H9 (cell line): ENCODE results near the gene ZNF200. TPM values are rescaled to one million over a fixed set of nuclear protein-coding genes. Genes with fewer than 3 reads are reported as not detected.
A peak's percentile ranks its signal among the peaks of the same experiment; 100 is the strongest.

Experiments used
- DNase-seq: peaks from one replicate; pipeline ENCODE4 v3.0.0-alpha.2; 2017
- H2AFZ ChIP-seq: one replicate; pipeline ENCODE4 v1.6.1; 2013; ENCODE audit warnings: mild to moderate bottlenecking, low read length, control low read depth, moderate library complexity
- H2AK5ac ChIP-seq: 2 replicates; pipeline ENCODE4 v1.6.1; 2013; ENCODE audit warnings: low read length, control low read depth, mixed read lengths; ENCODE audit not compliant: insufficient read length
- H2BK120ac ChIP-seq: one replicate; pipeline ENCODE4 v1.6.1; 2013; ENCODE audit warnings: low read depth, mild to moderate bottlenecking, low read length, control low read depth, inconsistent platforms; ENCODE audit not compliant: poor library complexity, severe bottlenecking
- H2BK12ac ChIP-seq: 2 replicates; pipeline ENCODE4 v1.6.1; 2013; ENCODE audit warnings: low read length, control low read depth, mixed read lengths, low read depth; ENCODE audit not compliant: insufficient read length
- H2BK15ac ChIP-seq: 2 replicates; pipeline ENCODE4 v1.6.1; 2013; ENCODE audit warnings: low read depth, low read length, control low read depth
- H2BK20ac ChIP-seq: one replicate; pipeline ENCODE4 v1.6.1; 2013; ENCODE audit warnings: low read depth, mild to moderate bottlenecking, low read length, control low read depth, inconsistent platforms; ENCODE audit not compliant: poor library complexity, severe bottlenecking
- H2BK5ac ChIP-seq: 2 replicates; pipeline ENCODE4 v1.6.1; 2013; ENCODE audit warnings: low read length, control low read depth, mixed read lengths; ENCODE audit not compliant: insufficient read length
- H3K14ac ChIP-seq: 2 replicates; pipeline ENCODE4 v1.6.1; 2013; ENCODE audit warnings: low read length, control low read depth; ENCODE audit not compliant: insufficient read depth
- H3K18ac ChIP-seq: 2 replicates; pipeline ENCODE4 v1.6.1; 2013; ENCODE audit warnings: low read depth, mild to moderate bottlenecking, mixed read lengths, low read length, control low read depth; ENCODE audit not compliant: insufficient read length
- H3K23ac ChIP-seq: 2 replicates; pipeline ENCODE4 v1.6.1; 2013; ENCODE audit warnings: low read length, control low read depth, mixed read lengths, low read depth; ENCODE audit not compliant: insufficient read length
- H3K23me2 ChIP-seq: 2 replicates; pipeline ENCODE4 v1.6.1; 2013; ENCODE audit warnings: low read depth, mild to moderate bottlenecking, mixed read lengths, low read length, control low read depth; ENCODE audit not compliant: insufficient read length, poor library complexity, severe bottlenecking
- H3K27ac ChIP-seq: 2 replicates; pipeline ENCODE4 v1.5.1; 2013; ENCODE audit warnings: low read length, control low read depth, mixed read lengths, low read depth; ENCODE audit not compliant: insufficient read length
- H3K27me3 ChIP-seq: 2 replicates; pipeline ENCODE4 v1.6.1; 2013; ENCODE audit warnings: low read length, control low read depth, inconsistent platforms; ENCODE audit not compliant: insufficient read depth
- H3K4ac ChIP-seq: 2 replicates; pipeline ENCODE4 v1.6.1; 2013; ENCODE audit warnings: low read depth, mild to moderate bottlenecking, control low read depth, inconsistent platforms, low read length, moderate library complexity
- H3K4me1 ChIP-seq: 2 replicates; pipeline ENCODE4 v1.6.1; 2013; ENCODE audit warnings: low read length, control low read depth, inconsistent platforms; ENCODE audit not compliant: insufficient read depth
- H3K4me2 ChIP-seq: 2 replicates; pipeline ENCODE4 v1.6.1; 2013; ENCODE audit warnings: low read length, control low read depth, mixed read lengths; ENCODE audit not compliant: insufficient read length, insufficient read depth
- H3K56ac ChIP-seq: 2 replicates; pipeline ENCODE4 v1.6.1; 2013; ENCODE audit warnings: low read depth, mild to moderate bottlenecking, mixed read lengths, low read length, control low read depth; ENCODE audit not compliant: insufficient read length
- H3K79me1 ChIP-seq: 2 replicates; pipeline ENCODE4 v1.6.1; 2013; ENCODE audit warnings: low read depth, mild to moderate bottlenecking, moderate library complexity, low read length, control low read depth, inconsistent platforms; ENCODE audit not compliant: insufficient read depth, poor library complexity, severe bottlenecking
- H3K79me2 ChIP-seq: 2 replicates; pipeline ENCODE4 v1.6.1; 2013; ENCODE audit warnings: low read length, control low read depth, inconsistent platforms; ENCODE audit not compliant: insufficient read depth
- H3K9ac ChIP-seq: 2 replicates; pipeline ENCODE4 v1.6.1; 2013; ENCODE audit warnings: low read length, control low read depth, mixed read lengths; ENCODE audit not compliant: insufficient read length; ENCODE audit errors: extremely low read depth
- H3K9me3 ChIP-seq: one replicate; pipeline ENCODE4 v1.6.1; 2013; ENCODE audit warnings: low read depth, low read length, inconsistent platforms; ENCODE audit not compliant: control insufficient read depth
- H3T11ph ChIP-seq: one replicate; pipeline ENCODE4 v1.6.1; 2013; ENCODE audit warnings: mild to moderate bottlenecking, low read length, control low read depth, inconsistent platforms
- H4K20me1 ChIP-seq: one replicate; pipeline ENCODE4 v1.6.1; 2013; ENCODE audit not compliant: control insufficient read depth, insufficient read length, insufficient read depth
- H4K5ac ChIP-seq: 2 replicates; pipeline ENCODE4 v1.6.1; 2013; ENCODE audit warnings: low read depth, mild to moderate bottlenecking, mixed read lengths, low read length, control low read depth; ENCODE audit not compliant: insufficient read length
- H4K8ac ChIP-seq: replicated peaks from 2 replicates; pipeline ENCODE4 v1.6.1; 2013; ENCODE audit warnings: low read length, control low read depth, mixed read lengths, low read depth; ENCODE audit not compliant: insufficient read length
- H4K91ac ChIP-seq: 2 replicates; pipeline ENCODE4 v1.6.1; 2013; ENCODE audit warnings: low read depth, mild to moderate bottlenecking, moderate library complexity, mixed read lengths, low read length, control low read depth; ENCODE audit not compliant: insufficient read length
- H3K27ac Mint-ChIP-seq, 3 experiments: 2 replicates in 2 of 3; 3 replicates in 1 of 3; pipeline ENCODE4 v1.8.0; 2020 to 2021; ENCODE audit warnings: mixed read lengths in 3 of 3, mild to moderate bottlenecking in 1 of 3, moderate library complexity in 1 of 3
- H3K27me3 Mint-ChIP-seq: 2 replicates; pipeline ENCODE4 v1.8.0; 2021; ENCODE audit warnings: low read depth, mild to moderate bottlenecking, moderate library complexity, mixed read lengths
- H3K36me3 Mint-ChIP-seq, 3 experiments: 2 replicates in 2 of 3; 3 replicates in 1 of 3; pipeline ENCODE4 v1.8.0; 2020 to 2021; ENCODE audit warnings: low read depth in 3 of 3, mixed read lengths in 3 of 3; ENCODE audit not compliant: insufficient read depth in 1 of 3
- H3K4me1 Mint-ChIP-seq, 2 experiments: 2 replicates each; pipeline ENCODE4 v1.8.0; 2020; ENCODE audit warnings: mixed read lengths in 2 of 2
- H3K4me3 Mint-ChIP-seq, 2 experiments: 2 replicates in 1 of 2; 3 replicates in 1 of 2; pipeline ENCODE4 v1.8.0; 2020 to 2021; ENCODE audit warnings: mild to moderate bottlenecking in 2 of 2, mixed read lengths in 2 of 2, moderate library complexity in 1 of 2
- H3K9me3 Mint-ChIP-seq, 2 experiments: 2 replicates in 1 of 2; 3 replicates in 1 of 2; pipeline ENCODE4 v1.8.0; 2020; ENCODE audit warnings: mild to moderate bottlenecking in 2 of 2, mixed read lengths in 2 of 2, moderate library complexity in 1 of 2
- CTCF ChIP-seq: fragments of 200-600 bp; sonication (generic); conservative IDR thresholded peaks from 3 replicates; pipeline ENCODE4 v1.8.0; 2021; ENCODE audit warnings: antibody characterized with exemption, mild to moderate bottlenecking
- WGBS: extraction: QIAGEN DNeasy Blood & Tissue Kit; methylation state at CpG from one replicate; pipeline ENCODE4 v1.1.7; 2013; ENCODE audit warnings: missing lambda C conversion rate, low lambda C conversion rate, mixed read lengths; ENCODE audit not compliant: insufficient read length; ENCODE audit errors: extremely low coverage; 5-methylcytosine and 5-hydroxymethylcytosine counted together
- total RNA-seq: library from RNA; stranded (reverse); gene quantifications from 2 replicates; pipeline ENCODE4 v1.2.1, GENCODE V29; 2021

ZNF200 gene
- total RNA-seq, 1 experiment from 2014 or later, result 14.9 TPM

GRCh38 chr16:3282103-3282729, 47.3 kb upstream of the ZNF200 start:
- H3K4me2 ChIP-seq, result peak overlapping the region; percentile 85
- H3K23me2 ChIP-seq, result peaks cover 11% of the 10 kb centered on the region
- no peak overlapping the region for H4K8ac ChIP-seq
- no peak overlapping the region for H2BK120ac ChIP-seq
- Mint-ChIP-seq H3K27ac (peak overlapping the region; percentile 92 to 96 (median 95); a peak in 6 of 7 replicates), H3K36me3 (peaks cover 31 to 35% (median 34%) of the 10 kb centered on the region in 3 experiments), H3K4me1 (peaks cover 18 to 24% of the 10 kb centered on the region in 2 experiments), H3K9me3 (peaks cover 17 to 29% of the 10 kb centered on the region in 2 experiments), H3K4me3 (peak overlapping the region; percentile 96 to 98), H3K27me3 (peaks cover 12% of the 10 kb centered on the region)
- H2BK15ac ChIP-seq, result no peak overlapping the region
- no peak overlapping the region for H2AK5ac ChIP-seq
- H2BK5ac ChIP-seq, result no peak overlapping the region
- peaks cover 5% of the 10 kb centered on the region for H4K20me1 ChIP-seq
- DNase-seq, result peak; percentile 82
- H3K56ac ChIP-seq, result no peak overlapping the region
- H3K27me3 ChIP-seq, result no peaks in the 10 kb centered on the region
- no peak overlapping the region for H4K5ac ChIP-seq
- H3K79me1 ChIP-seq, result peaks cover 12% of the 10 kb centered on the region
- no peak overlapping the region for H3T11ph ChIP-seq
- peaks cover 11% of the 10 kb centered on the region for H3K9me3 ChIP-seq
- no peaks in the 10 kb centered on the region for H3K4me1 ChIP-seq
- H2AFZ ChIP-seq, result no peak overlapping the region
- H2BK12ac ChIP-seq, result no peak overlapping the region
- peaks cover 29% of the 10 kb centered on the region for H3K79me2 ChIP-seq
- no peak; the same call in 2 of the 3 replicates for TF ChIP-seq CTCF
- peak overlapping the region; percentile 38 for H3K18ac ChIP-seq
- H3K23ac ChIP-seq, result no peak overlapping the region
- H3K27ac ChIP-seq, result no peak overlapping the region
- H3K9ac ChIP-seq, result peak overlapping the region; percentile 79
- WGBS, result no CpG with 5 or more reads among the region's 29 CpGs
- no peak overlapping the region for H2BK20ac ChIP-seq
- peak overlapping the region; percentile 83 for H3K14ac ChIP-seq
- H3K4ac ChIP-seq, result no peak overlapping the region
- no peak overlapping the region for H4K91ac ChIP-seq
